GM12878 (cell line): Measurements from ENCODE around the gene RIN1.

Experiments
- BMI1 ChIP-seq: fragments of 450-650 bp; IDR thresholded peaks from 2 replicates; pipeline ENCODE4 v1.6.1; 2016; ENCODE audit warnings: mild to moderate bottlenecking, moderate library complexity, borderline replicate concordance
- CREM ChIP-seq: IDR thresholded peaks from 2 replicates; pipeline ENCODE4 v1.6.1; 2014; ENCODE audit warnings: antibody characterized with exemption, low read depth
- HDAC6 ChIP-seq: fragments of 200-600 bp; sonication (generic); IDR thresholded peaks from one replicate; pipeline ENCODE4 v1.8.0; 2017; ENCODE audit warnings: antibody characterized with exemption; ENCODE audit not compliant: unreplicated experiment
- JUNB ChIP-seq: IDR thresholded peaks from 2 replicates; pipeline ENCODE4 v1.6.1; 2016; ENCODE audit warnings: antibody characterized with exemption, mild to moderate bottlenecking
- MXI1 ChIP-seq: fragments of 150-350 bp; IDR thresholded peaks from 2 replicates; pipeline ENCODE4 v1.6.1; 2011; ENCODE audit warnings: low read depth, mild to moderate bottlenecking, inconsistent platforms, low read length, improper control_type of control experiment
- RAD21 ChIP-seq: IDR thresholded peaks from 2 replicates; pipeline ENCODE4 v1.6.1; 2011; ENCODE audit warnings: mild to moderate bottlenecking, low read depth, low read length, moderate library complexity; ENCODE audit not compliant: insufficient read depth
- RBBP5 ChIP-seq: fragments of 200-600 bp; sonication (generic); conservative IDR thresholded peaks from 2 replicates; pipeline ENCODE4 v1.6.1; 2016
- TAF1 ChIP-seq: IDR thresholded peaks from 2 replicates; pipeline ENCODE4 v1.6.1; 2011; ENCODE audit warnings: mild to moderate bottlenecking, low read depth, low read length, borderline replicate concordance
- TARDBP ChIP-seq: IDR thresholded peaks from 2 replicates; pipeline ENCODE4 v1.6.1; 2016; ENCODE audit warnings: borderline replicate concordance
- TF ChIP-seq, protein P1 (sequence below): IDR thresholded peaks from 2 replicates; pipeline ENCODE4 v1.6.1; 2012; ENCODE audit warnings: mild to moderate bottlenecking, low read depth, low read length
- TF ChIP-seq, protein P2 (sequence below), 3 experiments: IDR thresholded peaks in 2 of 3; conservative IDR thresholded peaks in 1 of 3; 2 replicates each; pipeline ENCODE4 v1.5.1; 2011; ENCODE audit warnings: low read depth in 3 of 3, low read length in 3 of 3, mild to moderate bottlenecking in 3 of 3, control low read depth in 2 of 3, moderate library complexity in 2 of 3, inconsistent platforms in 1 of 3, mixed read lengths in 1 of 3; ENCODE audit not compliant: control insufficient read depth in 2 of 3, insufficient read depth in 1 of 3; ENCODE audit errors: extremely low read depth in 1 of 3
- TF ChIP-seq, protein P3 (sequence below): IDR thresholded peaks from 2 replicates; pipeline ENCODE4 v1.6.1; 2012; ENCODE audit warnings: low read length, inconsistent platforms

DNA sequence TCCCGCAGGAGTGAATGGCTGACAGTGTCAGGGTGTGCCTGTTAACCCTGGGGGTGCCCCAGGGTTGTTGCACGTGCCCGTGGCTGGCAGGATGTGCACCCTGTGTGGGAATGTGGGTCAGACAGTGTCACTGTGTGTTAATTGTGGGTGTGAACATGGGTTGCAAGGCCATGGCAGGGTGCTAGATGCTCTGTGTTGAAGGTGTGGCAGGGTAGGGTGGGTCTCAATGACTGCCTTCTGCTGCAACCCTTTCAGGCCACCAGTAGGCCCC lies 8.3 kb downstream of the RIN1 start:
- TF ChIP-seq, protein P1, sequence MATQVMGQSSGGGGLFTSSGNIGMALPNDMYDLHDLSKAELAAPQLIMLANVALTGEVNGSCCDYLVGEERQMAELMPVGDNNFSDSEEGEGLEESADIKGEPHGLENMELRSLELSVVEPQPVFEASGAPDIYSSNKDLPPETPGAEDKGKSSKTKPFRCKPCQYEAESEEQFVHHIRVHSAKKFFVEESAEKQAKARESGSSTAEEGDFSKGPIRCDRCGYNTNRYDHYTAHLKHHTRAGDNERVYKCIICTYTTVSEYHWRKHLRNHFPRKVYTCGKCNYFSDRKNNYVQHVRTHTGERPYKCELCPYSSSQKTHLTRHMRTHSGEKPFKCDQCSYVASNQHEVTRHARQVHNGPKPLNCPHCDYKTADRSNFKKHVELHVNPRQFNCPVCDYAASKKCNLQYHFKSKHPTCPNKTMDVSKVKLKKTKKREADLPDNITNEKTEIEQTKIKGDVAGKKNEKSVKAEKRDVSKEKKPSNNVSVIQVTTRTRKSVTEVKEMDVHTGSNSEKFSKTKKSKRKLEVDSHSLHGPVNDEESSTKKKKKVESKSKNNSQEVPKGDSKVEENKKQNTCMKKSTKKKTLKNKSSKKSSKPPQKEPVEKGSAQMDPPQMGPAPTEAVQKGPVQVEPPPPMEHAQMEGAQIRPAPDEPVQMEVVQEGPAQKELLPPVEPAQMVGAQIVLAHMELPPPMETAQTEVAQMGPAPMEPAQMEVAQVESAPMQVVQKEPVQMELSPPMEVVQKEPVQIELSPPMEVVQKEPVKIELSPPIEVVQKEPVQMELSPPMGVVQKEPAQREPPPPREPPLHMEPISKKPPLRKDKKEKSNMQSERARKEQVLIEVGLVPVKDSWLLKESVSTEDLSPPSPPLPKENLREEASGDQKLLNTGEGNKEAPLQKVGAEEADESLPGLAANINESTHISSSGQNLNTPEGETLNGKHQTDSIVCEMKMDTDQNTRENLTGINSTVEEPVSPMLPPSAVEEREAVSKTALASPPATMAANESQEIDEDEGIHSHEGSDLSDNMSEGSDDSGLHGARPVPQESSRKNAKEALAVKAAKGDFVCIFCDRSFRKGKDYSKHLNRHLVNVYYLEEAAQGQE, result no peak
- no peak for TF ChIP-seq RBBP5
- TF ChIP-seq, protein P2, sequence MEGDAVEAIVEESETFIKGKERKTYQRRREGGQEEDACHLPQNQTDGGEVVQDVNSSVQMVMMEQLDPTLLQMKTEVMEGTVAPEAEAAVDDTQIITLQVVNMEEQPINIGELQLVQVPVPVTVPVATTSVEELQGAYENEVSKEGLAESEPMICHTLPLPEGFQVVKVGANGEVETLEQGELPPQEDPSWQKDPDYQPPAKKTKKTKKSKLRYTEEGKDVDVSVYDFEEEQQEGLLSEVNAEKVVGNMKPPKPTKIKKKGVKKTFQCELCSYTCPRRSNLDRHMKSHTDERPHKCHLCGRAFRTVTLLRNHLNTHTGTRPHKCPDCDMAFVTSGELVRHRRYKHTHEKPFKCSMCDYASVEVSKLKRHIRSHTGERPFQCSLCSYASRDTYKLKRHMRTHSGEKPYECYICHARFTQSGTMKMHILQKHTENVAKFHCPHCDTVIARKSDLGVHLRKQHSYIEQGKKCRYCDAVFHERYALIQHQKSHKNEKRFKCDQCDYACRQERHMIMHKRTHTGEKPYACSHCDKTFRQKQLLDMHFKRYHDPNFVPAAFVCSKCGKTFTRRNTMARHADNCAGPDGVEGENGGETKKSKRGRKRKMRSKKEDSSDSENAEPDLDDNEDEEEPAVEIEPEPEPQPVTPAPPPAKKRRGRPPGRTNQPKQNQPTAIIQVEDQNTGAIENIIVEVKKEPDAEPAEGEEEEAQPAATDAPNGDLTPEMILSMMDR (IDR thresholded peaks at IDR 0.05 in 2 of 3, conservative IDR thresholded peaks at IDR 0.05 in 1 of 3; ENCODE audit: control insufficient read depth in 2 of 3, extremely low read depth in 1 of 3, insufficient read depth in 1 of 3, low read depth in 3 of 3, low read length in 3 of 3), result no peak
- no peak for TF ChIP-seq TAF1
- TF ChIP-seq RAD21, result no peak
- no peak for TF ChIP-seq CREM
- no peak for TF ChIP-seq HDAC6
- no peak for TF ChIP-seq BMI1
- no peak for TF ChIP-seq MXI1
- TF ChIP-seq, protein P3, sequence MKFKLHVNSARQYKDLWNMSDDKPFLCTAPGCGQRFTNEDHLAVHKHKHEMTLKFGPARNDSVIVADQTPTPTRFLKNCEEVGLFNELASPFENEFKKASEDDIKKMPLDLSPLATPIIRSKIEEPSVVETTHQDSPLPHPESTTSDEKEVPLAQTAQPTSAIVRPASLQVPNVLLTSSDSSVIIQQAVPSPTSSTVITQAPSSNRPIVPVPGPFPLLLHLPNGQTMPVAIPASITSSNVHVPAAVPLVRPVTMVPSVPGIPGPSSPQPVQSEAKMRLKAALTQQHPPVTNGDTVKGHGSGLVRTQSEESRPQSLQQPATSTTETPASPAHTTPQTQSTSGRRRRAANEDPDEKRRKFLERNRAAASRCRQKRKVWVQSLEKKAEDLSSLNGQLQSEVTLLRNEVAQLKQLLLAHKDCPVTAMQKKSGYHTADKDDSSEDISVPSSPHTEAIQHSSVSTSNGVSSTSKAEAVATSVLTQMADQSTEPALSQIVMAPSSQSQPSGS, result no peak
- no peak for TF ChIP-seq TARDBP
- no peak for TF ChIP-seq JUNB
